ENCODE measurements around the gene PSMF1.

PSMF1 gene

GRCh38 chr20:1118004-1118335 is 432 bp upstream of the PSMF1 start:
- TF ChIP-seq CTCF (IDR thresholded peaks at IDR 0.05; ENCODE audit: low read depth, low read length) (no peak), POLR2A (IDR thresholded peaks at IDR 0.05; ENCODE audit: extremely low read depth, insufficient read length) (no peak), MYC (IDR thresholded peaks at IDR 0.05; ENCODE audit: low read depth, low read length) (no peak), MAX (IDR thresholded peaks at IDR 0.05; ENCODE audit: low read depth, low read length) (no peak)
- DNase-seq (ENCODE audit: low read depth) = peak; percentile 7
- peak overlapping the region; percentile 99 for H3K4me3 ChIP-seq (ENCODE audit: low read depth, low read length)

GRCh38 chr20:1119128-1119505 is 715 bp downstream of the PSMF1 start:
- peak overlapping the region; percentile 99 for H3K4me3 ChIP-seq (ENCODE audit: low read depth, low read length)
- no peak for TF ChIP-seq MYC (IDR thresholded peaks at IDR 0.05; ENCODE audit: low read depth, low read length)
- DNase-seq (ENCODE audit: low read depth) = no peak

GRCh38 chr20:1119524-1119923 is 1.1 kb downstream of the PSMF1 start:
- H3K4me3 ChIP-seq (ENCODE audit: low read depth, low read length) = peak overlapping the region; percentile 99
- no peak for TF ChIP-seq CTCF (IDR thresholded peaks at IDR 0.05; ENCODE audit: low read depth, low read length)
- TF ChIP-seq MAX (IDR thresholded peaks at IDR 0.05; ENCODE audit: low read depth, low read length) = no peak
- TF ChIP-seq MYC (IDR thresholded peaks at IDR 0.05; ENCODE audit: low read depth, low read length) = no peak
- no peak for TF ChIP-seq POLR2A (IDR thresholded peaks at IDR 0.05; ENCODE audit: extremely low read depth, insufficient read length)
- no peak for DNase-seq (ENCODE audit: low read depth)

- no peak for DNase-seq (ENCODE audit: low read depth)
- no peak for TF ChIP-seq POLR2A (IDR thresholded peaks at IDR 0.05; ENCODE audit: extremely low read depth, insufficient read length)
- no peak for TF ChIP-seq MAX (IDR thresholded peaks at IDR 0.05; ENCODE audit: low read depth, low read length)
- no peak for TF ChIP-seq CTCF (IDR thresholded peaks at IDR 0.05; ENCODE audit: low read depth, low read length)
- no peak for TF ChIP-seq MYC (IDR thresholded peaks at IDR 0.05; ENCODE audit: low read depth, low read length)
- H3K4me3 ChIP-seq (ENCODE audit: low read depth, low read length) = no peak overlapping the region
These were observed 3.0 kb downstream of the PSMF1 start for GRCh38 chr20:1121429-1121828.

- no peak overlapping the region for H3K4me3 ChIP-seq (ENCODE audit: low read depth, low read length)
- peak; percentile 18 for DNase-seq (ENCODE audit: low read depth)
- TF ChIP-seq POLR2A (IDR thresholded peaks at IDR 0.05; ENCODE audit: extremely low read depth, insufficient read length) (no peak), MAX (IDR thresholded peaks at IDR 0.05; ENCODE audit: low read depth, low read length) (peak; percentile 76)
These were observed 4.2 kb downstream of the PSMF1 start for GRCh38 chr20:1122388-1123315.

- DNase-seq (ENCODE audit: low read depth) = no peak
- H3K4me3 ChIP-seq (ENCODE audit: low read depth, low read length) = no peak overlapping the region
- TF ChIP-seq CTCF (IDR thresholded peaks at IDR 0.05; ENCODE audit: low read depth, low read length) (no peak), POLR2A (IDR thresholded peaks at IDR 0.05; ENCODE audit: extremely low read depth, insufficient read length) (no peak), MAX (IDR thresholded peaks at IDR 0.05; ENCODE audit: low read depth, low read length) (no peak), MYC (IDR thresholded peaks at IDR 0.05; ENCODE audit: low read depth, low read length) (no peak)
These were observed 5.3 kb downstream of the PSMF1 start for GRCh38 chr20:1123666-1124065.
